ENCODE results near the gene TEX19.
A peak's percentile ranks its signal among the peaks of the same experiment; 100 is the strongest.

TEX19 gene

GRCh38 chr17:82318169-82318498 is 40.9 kb upstream of the TEX19 start:
- ChIA-PET POLR2A (no interaction called here), CTCF (interaction anchor here (0.7 to 1.8 kb wide), 4 partner anchors 13 to 96 kb away, joined by 3 to 8 read pairs (median 4); no protein-coding TSS in a partner anchor)
- no peak overlapping the region for H3K4me3 ChIP-seq (ENCODE audit: low read depth, low read length)
- no peak for TF ChIP-seq CTCF (IDR thresholded peaks at IDR 0.05; ENCODE audit: insufficient read depth, low read length, missing control alignments)
- no peak for DNase-seq (ENCODE audit: low read depth, low spot score)

- no peak overlapping the region for H3K4me3 ChIP-seq (ENCODE audit: low read depth, low read length)
- ChIA-PET POLR2A (no interaction called here), CTCF (interaction anchor here (1.0 to 3.2 kb wide), 2 partner anchors 20 to 114 kb away, joined by 3 to 18 read pairs; no protein-coding TSS in a partner anchor)
- DNase-seq (ENCODE audit: low read depth, low spot score), result no peak
- no peak for TF ChIP-seq CTCF (IDR thresholded peaks at IDR 0.05; ENCODE audit: insufficient read depth, low read length, missing control alignments)
Measured at GRCh38 chr17:82318772-82319606, 40.1 kb upstream of the TEX19 start.

- H3K4me3 ChIP-seq (ENCODE audit: low read depth, low read length), result no peak overlapping the region
- ChIA-PET POLR2A (no interaction called here), CTCF (interaction anchor here (1.0 to 3.2 kb wide), 2 partner anchors 21 to 115 kb away, joined by 3 to 18 read pairs; no protein-coding TSS in a partner anchor)
- no peak for DNase-seq (ENCODE audit: low read depth, low spot score)
- no peak for TF ChIP-seq CTCF (IDR thresholded peaks at IDR 0.05; ENCODE audit: insufficient read depth, low read length, missing control alignments)
Measured at GRCh38 chr17:82319619-82320062, 39.4 kb upstream of the TEX19 start.

GRCh38 chr17:82320140-82320840 is 38.8 kb upstream of the TEX19 start:
- ChIA-PET POLR2A (no interaction called here), CTCF (interaction anchor here (1.0 to 4.4 kb wide), 10 partner anchors 8 to 290 kb away, joined by 3 to 18 read pairs (median 5); no protein-coding TSS in a partner anchor)
- DNase-seq (ENCODE audit: low read depth, low spot score), result no peak
- TF ChIP-seq CTCF (IDR thresholded peaks at IDR 0.05; ENCODE audit: insufficient read depth, low read length, missing control alignments), result no peak
- no peak overlapping the region for H3K4me3 ChIP-seq (ENCODE audit: low read depth, low read length)

- CTCF ChIA-PET, result interaction anchor here (0.6 to 4.4 kb wide), 15 partner anchors 9 to 291 kb away, joined by 3 to 18 read pairs (median 5); partner anchors contain the start of gene SECTM1
- DNase-seq (ENCODE audit: low read depth, low spot score), result no peak
Measured at GRCh38 chr17:82320956-82321927, 37.8 kb upstream of the TEX19 start.

More at GRCh38 chr17:82320956-82321927, 37.8 kb upstream of the TEX19 start:
- H3K4me3 ChIP-seq (ENCODE audit: low read depth, low read length), result no peak overlapping the region
- TF ChIP-seq CTCF (IDR thresholded peaks at IDR 0.05; ENCODE audit: insufficient read depth, low read length, missing control alignments), result peak; percentile 63
- POLR2A ChIA-PET, result no interaction called here
